Activated T-cell treated with anti-CD3 and anti-CD28 coated beads, Interleukin-2, amount 50 U/mL, for 24 hours (primary cell): ENCODE results near the gene BRF1.

Source experiments
- DNase-seq: peaks from one replicate; pipeline ENCODE4 v3.0.0-alpha.2; 2020
- H3K27ac Mint-ChIP-seq: 2 replicates; pipeline ENCODE4 v1.8.0; 2020; ENCODE audit warnings: mild to moderate bottlenecking, mixed read lengths
- H3K27me3 Mint-ChIP-seq: 2 replicates; pipeline ENCODE4 v1.8.0; 2020; ENCODE audit warnings: mixed read lengths
- H3K36me3 Mint-ChIP-seq: 2 replicates; pipeline ENCODE4 v1.8.0; 2020; ENCODE audit warnings: low read depth, mixed read lengths
- H3K4me1 Mint-ChIP-seq: 2 replicates; pipeline ENCODE4 v1.8.0; 2020; ENCODE audit warnings: low read depth, mixed read lengths
- H3K4me3 Mint-ChIP-seq: 2 replicates; pipeline ENCODE4 v1.8.0; 2020; ENCODE audit warnings: mild to moderate bottlenecking, moderate library complexity, mixed read lengths
- H3K9me3 Mint-ChIP-seq: 2 replicates; pipeline ENCODE4 v1.8.0; 2020; ENCODE audit warnings: mixed read lengths

The BRF1 gene

DNA sequence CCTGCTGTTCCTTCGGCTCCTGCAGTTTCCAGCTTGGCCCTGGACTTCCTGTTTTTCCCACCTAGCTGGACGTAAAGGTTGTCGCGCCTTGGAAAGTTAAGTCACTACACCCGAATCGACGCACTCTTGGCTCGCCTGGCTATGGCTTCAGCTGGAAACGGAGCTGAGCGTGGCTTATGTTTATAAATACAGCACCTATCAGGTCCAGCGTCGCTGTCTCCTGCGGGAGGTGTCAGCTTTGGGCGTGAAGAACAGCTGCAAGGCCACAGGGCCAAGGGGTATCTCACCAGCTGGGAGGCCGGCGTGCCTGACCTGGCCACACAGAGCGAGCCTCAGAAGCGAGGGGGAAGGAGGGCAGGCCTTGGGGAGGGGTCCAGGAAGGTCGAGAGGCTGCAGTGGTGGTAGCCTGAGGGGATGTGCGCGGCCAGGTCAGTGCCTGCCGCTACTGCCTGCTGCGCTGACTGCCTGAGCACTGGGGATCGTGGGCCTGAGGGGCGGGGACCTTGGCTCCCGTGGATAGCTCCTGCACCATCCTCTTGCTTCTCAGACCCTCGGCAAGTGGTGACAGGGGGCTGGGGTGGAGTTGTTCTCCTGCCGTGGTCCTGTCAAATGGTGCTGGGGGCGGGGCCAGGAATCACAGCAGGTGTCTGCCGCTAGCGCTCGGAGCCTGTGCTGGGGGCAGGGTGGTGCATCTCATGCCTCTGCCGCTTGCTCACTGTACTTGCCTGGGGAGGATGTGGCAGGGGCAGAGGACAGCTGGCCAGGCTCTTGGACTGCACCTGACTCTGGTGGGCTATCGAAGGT lies 26.3 kb upstream of the BRF1 start:
- Mint-ChIP-seq H3K9me3 (no peaks in the 10 kb centered on the region), H3K27me3 (no peaks in the 10 kb centered on the region), H3K4me1 (peaks cover 48% of the 10 kb centered on the region), H3K4me3 (no peak overlapping the region), H3K36me3 (peaks cover 2% of the 10 kb centered on the region), H3K27ac (no peak overlapping the region)
- DNase-seq: no peak

DNA sequence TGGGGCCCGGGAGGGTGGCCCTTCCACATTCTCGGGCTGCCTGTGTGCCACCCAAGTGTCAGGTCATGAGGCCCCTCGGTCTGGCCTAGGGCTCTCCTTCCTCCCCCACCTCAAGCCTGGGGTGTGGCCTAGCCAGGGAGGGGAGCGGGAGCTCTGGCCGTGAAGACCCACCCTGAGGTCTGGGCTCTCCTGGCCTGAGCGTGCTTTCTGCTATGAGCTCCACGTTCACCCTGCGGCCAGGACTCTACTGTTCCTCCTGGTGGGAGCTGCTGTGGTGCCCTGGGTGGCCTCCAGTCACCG lies 25.7 kb upstream of the BRF1 start:
- H3K36me3 Mint-ChIP-seq: peaks cover 2% of the 10 kb centered on the region
- no peaks in the 10 kb centered on the region for H3K9me3 Mint-ChIP-seq
- H3K27ac Mint-ChIP-seq: no peak overlapping the region
- H3K4me3 Mint-ChIP-seq: no peak overlapping the region
- H3K27me3 Mint-ChIP-seq: no peaks in the 10 kb centered on the region
- DNase-seq: no peak
- H3K4me1 Mint-ChIP-seq: peaks cover 42% of the 10 kb centered on the region

DNA sequence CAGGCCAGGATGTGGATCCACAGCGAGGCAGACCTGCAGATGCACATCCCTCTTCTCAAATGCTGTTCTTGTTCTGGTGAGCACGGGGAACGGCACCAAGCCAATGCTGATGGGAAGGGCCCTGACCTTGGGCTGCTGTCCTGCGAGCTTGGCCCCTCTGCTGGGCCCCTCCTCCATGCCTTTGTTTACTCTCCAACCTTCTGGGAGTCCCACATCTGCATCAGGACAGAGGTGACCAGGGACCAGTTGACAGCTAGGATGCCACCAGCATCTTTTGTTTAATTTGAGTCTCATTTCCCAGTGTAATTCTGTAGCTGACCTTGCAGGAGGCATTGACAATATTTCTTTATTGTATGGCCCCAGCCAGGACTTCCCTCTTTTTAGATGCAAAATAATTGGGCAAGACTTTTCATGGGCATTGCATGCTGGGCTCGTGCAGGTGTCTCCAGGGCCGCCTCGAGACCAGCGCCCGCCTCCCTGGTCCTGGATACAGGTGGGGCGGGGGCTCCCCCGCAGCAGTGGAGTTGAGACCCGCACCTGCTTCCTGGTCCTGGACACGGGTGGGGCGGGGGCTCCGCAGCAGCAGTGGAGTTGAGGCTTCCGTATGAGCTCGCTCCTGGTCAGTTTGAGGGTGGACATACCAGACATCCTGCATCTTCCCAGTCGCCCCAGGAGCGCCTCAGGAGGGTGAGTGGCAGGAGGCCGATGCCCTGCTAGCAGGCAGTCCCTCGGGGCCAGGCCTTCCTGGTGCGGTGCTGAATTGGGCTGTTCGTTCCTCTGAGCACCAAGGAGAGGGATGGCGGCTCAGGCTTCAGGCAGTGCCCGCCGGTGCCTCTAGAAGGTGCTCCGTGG lies 25.1 kb upstream of the BRF1 start:
- peaks cover 2% of the 10 kb centered on the region for H3K36me3 Mint-ChIP-seq
- peaks cover 36% of the 10 kb centered on the region for H3K4me1 Mint-ChIP-seq
- H3K27me3 Mint-ChIP-seq: no peaks in the 10 kb centered on the region
- no peak overlapping the region for H3K4me3 Mint-ChIP-seq
- H3K9me3 Mint-ChIP-seq: no peaks in the 10 kb centered on the region
- no peak overlapping the region for H3K27ac Mint-ChIP-seq
- DNase-seq: no peak

DNA sequence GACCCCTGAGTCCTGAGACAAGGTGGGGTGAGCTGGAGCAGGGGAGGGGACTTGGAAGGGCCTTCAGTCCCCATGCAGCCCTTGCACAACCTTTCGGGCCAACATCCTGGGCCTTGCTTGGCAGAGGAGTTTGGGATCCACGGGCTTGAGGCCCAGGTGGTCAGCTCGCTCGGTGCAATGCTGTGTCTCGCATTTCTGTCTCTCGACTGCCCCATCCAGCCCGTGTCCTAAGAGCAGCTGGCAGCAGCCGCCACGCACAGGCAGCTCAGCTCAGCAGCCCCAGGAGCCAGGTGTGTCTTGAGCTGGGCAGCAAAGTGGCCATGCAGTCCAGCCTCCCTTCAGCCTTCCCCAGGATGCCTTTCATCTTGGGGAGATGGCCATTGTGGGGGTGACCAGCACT lies 24.5 kb upstream of the BRF1 start:
- Mint-ChIP-seq H3K27me3 (no peaks in the 10 kb centered on the region), H3K27ac (no peak overlapping the region), H3K4me3 (no peak overlapping the region), H3K9me3 (no peaks in the 10 kb centered on the region), H3K36me3 (peaks cover 2% of the 10 kb centered on the region), H3K4me1 (peaks cover 30% of the 10 kb centered on the region)
- no peak for DNase-seq

DNA sequence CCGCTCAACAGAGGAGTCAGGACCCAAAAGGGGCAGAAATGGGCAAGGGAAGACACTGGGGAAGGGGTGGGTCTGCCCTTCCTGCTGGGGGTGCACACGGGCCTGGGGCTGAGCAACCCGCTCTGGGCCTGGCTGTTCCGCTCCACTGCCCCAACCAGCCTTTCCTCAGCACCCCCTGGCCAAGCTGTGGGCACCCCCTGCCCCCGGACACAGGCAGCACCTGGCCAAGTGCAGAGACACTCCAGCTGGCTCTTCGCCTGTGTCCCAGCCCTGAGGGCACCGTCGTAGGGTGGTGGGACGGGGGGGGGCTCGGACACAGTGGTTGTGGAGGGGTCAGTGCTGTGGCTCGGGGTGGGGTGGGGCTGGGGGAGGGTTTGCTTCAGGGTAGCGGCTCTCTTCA lies 24.1 kb upstream of the BRF1 start:
- H3K4me3 Mint-ChIP-seq: no peak overlapping the region
- no peaks in the 10 kb centered on the region for H3K9me3 Mint-ChIP-seq
- H3K4me1 Mint-ChIP-seq: peaks cover 27% of the 10 kb centered on the region
- H3K27me3 Mint-ChIP-seq: no peaks in the 10 kb centered on the region
- peaks cover 2% of the 10 kb centered on the region for H3K36me3 Mint-ChIP-seq
- H3K27ac Mint-ChIP-seq: no peak overlapping the region
- DNase-seq: no peak

DNA sequence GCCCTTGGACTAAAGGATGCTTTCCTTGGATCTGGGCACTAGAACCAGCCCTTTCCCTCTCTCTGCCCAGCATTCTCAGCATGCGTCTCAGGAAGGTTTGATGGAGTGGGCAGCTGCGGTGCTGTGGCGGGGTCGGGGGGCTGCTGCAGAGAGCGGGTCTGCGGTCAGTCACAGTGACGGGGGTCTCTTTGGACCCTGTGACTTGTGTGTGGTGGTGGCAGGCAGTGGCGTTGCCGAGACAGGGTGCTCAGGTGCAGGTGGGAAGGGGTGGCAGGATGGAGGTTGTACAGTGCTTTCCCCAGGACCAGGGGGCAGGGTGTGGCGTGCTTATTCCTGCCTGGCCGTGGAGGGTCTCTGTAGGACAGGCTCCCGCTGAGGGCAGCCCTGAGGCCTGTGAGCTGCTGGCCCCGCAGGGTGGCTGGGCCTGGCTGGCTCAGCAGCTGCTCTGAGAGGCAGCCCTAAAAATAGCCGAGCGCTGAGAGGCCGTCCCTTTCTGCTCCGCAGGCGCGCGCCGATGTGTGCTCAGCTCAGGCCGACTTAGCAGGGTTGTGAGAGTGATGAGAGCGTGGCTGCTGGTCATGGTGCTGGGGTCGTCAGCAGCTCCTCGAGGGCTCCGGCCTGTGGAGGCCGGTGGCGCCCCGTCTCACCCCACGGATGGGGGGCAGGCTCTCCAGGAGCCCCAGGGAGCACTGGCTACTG lies 23.4 kb upstream of the BRF1 start:
- DNase-seq: no peak
- H3K27me3 Mint-ChIP-seq: no peaks in the 10 kb centered on the region
- H3K4me3 Mint-ChIP-seq: no peak overlapping the region
- H3K9me3 Mint-ChIP-seq: no peaks in the 10 kb centered on the region
- H3K27ac Mint-ChIP-seq: no peak overlapping the region
- H3K36me3 Mint-ChIP-seq: peaks cover 2% of the 10 kb centered on the region
- H3K4me1 Mint-ChIP-seq: peaks cover 23% of the 10 kb centered on the region

DNA sequence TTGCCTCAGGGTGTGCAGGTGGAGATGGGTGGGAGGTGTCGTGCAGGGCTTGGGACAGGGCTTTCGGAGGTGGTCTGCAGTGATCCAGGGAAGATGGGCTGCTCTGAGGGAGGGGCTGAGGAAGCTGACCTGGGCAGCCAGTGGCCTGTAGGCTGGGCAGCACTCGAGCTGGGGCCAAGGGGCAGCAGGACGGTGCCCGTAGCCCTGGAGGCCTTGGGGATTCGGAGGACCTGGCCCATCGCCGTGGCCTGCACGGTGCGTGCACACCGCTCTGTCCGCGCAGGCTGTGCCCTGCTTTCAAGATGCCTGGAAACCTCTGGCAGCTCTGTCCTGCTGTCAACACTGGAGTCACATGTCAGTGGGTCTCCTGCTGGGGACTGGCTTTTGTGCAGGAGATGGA lies 22.9 kb upstream of the BRF1 start:
- no peak for DNase-seq
- Mint-ChIP-seq H3K9me3 (no peaks in the 10 kb centered on the region), H3K4me3 (no peak overlapping the region), H3K4me1 (peaks cover 21% of the 10 kb centered on the region), H3K27ac (no peak overlapping the region), H3K27me3 (no peaks in the 10 kb centered on the region), H3K36me3 (peaks cover 3% of the 10 kb centered on the region)

DNA sequence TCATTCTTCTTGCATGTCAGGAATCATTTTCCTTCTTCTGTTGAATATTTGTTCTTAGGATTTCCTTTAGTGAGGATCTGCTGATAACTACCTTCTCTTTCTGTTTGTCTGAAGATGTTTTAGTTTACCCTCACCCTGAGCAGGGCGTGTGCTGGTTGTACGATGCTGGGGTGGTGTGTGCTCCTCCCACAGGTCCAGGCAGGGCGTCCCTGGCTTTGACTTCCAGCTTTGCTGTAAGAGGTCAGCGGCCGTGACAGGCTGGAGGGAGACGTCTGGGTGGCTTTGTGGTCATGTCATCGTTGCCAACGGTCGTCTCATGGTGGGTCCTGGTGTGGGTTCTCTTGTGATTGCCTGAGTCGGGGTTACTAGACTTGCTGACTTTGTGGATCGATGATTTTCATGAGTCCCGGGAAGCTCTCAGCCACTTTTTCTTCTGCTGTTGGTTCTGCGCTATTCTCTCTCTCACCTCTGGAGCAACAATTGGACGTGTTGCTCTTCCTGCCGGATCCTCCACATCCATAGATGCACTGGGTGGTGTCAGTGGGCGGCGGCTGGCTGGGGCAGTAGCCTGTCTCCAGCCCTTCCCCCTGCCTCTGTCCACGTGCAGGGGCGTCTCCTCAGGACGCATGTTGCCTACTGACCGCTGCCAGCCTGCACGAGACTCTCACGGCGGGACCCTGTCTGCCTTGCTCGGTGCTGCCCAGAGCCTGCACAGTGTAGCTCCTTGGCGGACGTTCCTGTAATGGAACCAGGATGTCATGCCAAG lies 22.2 kb upstream of the BRF1 start:
- DNase-seq: no peak
- H3K9me3 Mint-ChIP-seq: no peaks in the 10 kb centered on the region
- no peaks in the 10 kb centered on the region for H3K27me3 Mint-ChIP-seq
- H3K4me1 Mint-ChIP-seq: peaks cover 19% of the 10 kb centered on the region
- H3K27ac Mint-ChIP-seq: no peak overlapping the region
- H3K36me3 Mint-ChIP-seq: peaks cover 3% of the 10 kb centered on the region
- H3K4me3 Mint-ChIP-seq: no peak overlapping the region

DNA sequence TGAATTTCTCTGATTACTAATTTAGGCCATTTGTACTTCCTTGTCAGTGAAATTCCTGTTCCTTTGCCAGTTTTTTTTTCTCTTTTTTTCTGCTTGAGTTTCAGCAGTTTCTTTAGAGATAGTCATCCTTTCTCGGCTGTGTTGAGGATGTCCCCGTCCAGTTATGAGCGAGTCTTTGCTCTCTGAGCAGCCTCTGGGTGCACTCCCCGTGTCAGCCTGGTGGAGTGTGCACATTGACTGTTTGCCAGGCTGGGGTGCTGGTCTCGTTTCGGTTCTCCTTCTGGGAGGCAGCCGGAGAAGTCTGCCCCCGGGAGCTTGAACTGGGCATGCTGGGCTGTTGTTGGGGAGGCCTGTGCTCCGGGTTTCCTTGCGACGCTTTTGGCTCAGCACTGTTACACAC lies 16.7 kb upstream of the BRF1 start:
- Mint-ChIP-seq H3K4me3 (no peak overlapping the region), H3K27ac (no peak overlapping the region)
- DNase-seq: no peak

DNA sequence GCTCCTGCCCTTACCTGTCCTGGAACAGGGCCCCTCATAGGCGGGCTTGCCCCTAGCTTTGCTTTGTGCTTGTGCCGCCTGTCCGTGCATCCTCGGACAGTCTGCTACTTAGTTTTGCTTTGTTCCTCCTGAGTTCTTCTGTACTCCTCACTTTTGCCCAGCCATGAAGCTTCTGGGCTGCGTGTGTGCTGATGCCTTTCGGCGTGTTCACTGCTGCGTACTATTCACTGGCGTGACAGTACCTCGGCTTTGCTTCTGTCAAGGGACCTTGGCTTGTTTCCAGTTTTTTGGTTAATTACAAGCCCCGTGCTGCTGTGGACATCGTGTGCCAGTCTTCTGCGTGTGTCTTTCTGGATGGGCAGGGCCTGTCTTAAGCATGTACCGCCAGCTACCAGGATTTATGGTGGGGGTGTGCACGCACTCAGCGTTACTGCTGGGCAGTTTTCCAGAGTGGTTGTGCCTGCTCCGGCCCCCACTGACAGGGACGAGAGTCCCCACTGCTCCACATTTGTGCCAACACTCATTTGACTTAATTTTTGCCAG lies 16.2 kb upstream of the BRF1 start:
- peaks cover 6% of the 10 kb centered on the region for H3K36me3 Mint-ChIP-seq
- DNase-seq: no peak
- H3K4me3 Mint-ChIP-seq: peak overlapping the region; percentile 27
- H3K27ac Mint-ChIP-seq: no peak overlapping the region
- no peaks in the 10 kb centered on the region for H3K27me3 Mint-ChIP-seq
- peaks cover 37% of the 10 kb centered on the region for H3K4me1 Mint-ChIP-seq
- no peaks in the 10 kb centered on the region for H3K9me3 Mint-ChIP-seq

More for the DNA sequence above, 16.7 kb upstream of the BRF1 start:
- peaks cover 38% of the 10 kb centered on the region for H3K4me1 Mint-ChIP-seq
- H3K36me3 Mint-ChIP-seq: peaks cover 8% of the 10 kb centered on the region
- no peaks in the 10 kb centered on the region for H3K27me3 Mint-ChIP-seq
- no peaks in the 10 kb centered on the region for H3K9me3 Mint-ChIP-seq

DNA sequence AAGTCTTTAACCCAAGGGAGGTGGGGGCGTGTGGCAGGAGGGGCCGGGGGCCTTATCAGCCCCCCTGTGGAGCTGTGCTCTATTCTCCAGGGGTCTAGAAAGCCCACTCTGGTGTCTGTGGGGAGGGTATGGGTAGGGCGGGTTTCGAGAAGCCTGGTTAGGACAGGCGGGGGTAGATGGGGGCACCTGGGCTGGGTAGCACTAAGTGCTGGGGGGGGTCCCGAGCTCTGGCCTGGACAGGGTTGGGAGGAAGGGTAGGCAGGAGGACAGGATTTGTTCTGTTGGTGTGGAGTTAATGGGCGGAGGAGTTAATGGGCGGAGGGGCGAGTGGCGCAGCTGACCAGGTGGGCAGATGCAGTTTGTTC lies 15.8 kb upstream of the BRF1 start:
- Mint-ChIP-seq H3K27me3 (no peaks in the 10 kb centered on the region), H3K9me3 (no peaks in the 10 kb centered on the region), H3K36me3 (peaks cover 6% of the 10 kb centered on the region), H3K27ac (no peak overlapping the region), H3K4me1 (peaks cover 37% of the 10 kb centered on the region), H3K4me3 (peak overlapping the region; percentile 86)
- no peak for DNase-seq

DNA sequence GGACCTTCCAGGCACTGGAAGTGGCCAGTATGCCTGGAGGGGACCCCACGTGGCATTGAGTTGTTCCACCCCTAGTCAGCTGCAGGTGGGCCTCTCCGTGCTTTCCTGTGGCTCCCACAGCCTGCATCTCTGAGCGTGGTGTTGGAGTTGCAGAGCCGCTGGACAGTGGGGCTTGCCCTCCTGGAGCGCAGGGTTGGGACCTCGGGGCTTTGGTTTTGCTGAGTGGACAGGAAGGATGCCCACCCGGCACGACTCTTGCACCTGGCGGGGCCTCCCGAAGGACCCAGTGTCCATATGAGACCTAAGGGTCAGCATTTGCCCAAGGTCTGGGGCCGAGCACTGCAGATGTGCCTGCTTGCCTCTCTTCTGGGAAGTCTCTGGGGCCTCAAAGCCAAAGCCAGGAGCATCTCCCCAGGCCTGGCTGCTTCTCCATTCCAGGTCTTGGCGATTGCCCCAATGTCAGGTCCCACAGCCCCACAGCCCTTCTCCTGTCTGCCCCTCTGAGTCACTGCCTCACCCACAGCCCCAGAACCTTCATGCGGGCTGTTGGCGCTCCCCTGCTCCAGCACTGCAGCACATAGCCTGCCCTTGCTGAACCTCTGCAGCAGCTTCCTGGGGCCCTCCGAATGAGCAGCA lies 15.3 kb upstream of the BRF1 start:
- no peak for DNase-seq
- Mint-ChIP-seq H3K4me1 (peaks cover 37% of the 10 kb centered on the region), H3K36me3 (peaks cover 6% of the 10 kb centered on the region), H3K4me3 (peak overlapping the region; percentile 86), H3K9me3 (no peaks in the 10 kb centered on the region), H3K27ac (peak overlapping the region; percentile 84), H3K27me3 (no peaks in the 10 kb centered on the region)

DNA sequence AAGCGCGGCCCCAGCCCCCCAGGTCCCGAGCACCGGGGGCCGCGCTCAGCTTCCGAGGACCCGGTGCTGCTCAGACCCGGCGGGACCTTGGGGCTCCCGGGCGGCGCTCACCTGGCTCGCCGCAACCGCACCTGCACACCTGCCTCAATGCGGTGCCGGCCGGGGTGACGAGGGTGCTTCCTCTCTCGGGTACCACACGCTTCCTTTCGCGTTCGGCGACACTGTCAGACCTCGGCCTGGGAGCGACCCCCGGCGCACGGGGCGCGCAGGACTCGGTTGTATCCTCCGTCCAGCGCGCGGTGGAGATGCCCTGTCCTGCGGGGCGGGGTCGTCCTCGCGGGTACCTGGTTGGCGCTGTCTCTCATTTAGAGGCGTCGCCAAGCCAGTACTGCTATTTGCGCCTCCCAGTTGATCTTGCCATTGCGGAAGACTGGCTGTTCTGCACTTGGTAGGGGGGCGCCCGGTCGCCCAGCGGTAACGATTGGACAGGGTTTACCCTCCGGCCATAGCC lies 14.5 kb upstream of the BRF1 start:
- Mint-ChIP-seq H3K36me3 (peaks cover 6% of the 10 kb centered on the region), H3K9me3 (no peaks in the 10 kb centered on the region)
- peak; percentile 62 for DNase-seq

More for the DNA sequence above, 14.5 kb upstream of the BRF1 start:
- Mint-ChIP-seq H3K27ac (peak overlapping the region; percentile 84), H3K27me3 (no peaks in the 10 kb centered on the region), H3K4me3 (peak overlapping the region; percentile 86), H3K4me1 (peaks cover 37% of the 10 kb centered on the region)
